H9 (cell line): ENCODE data around the gene SEMA3F. TPM values are rescaled to one million over a fixed set of nuclear protein-coding genes. Genes with fewer than 3 reads are reported as not detected.

ENCODE experiments used
- DNase-seq: peaks from one replicate; pipeline ENCODE4 v3.0.0-alpha.2; 2017
- H2AFZ ChIP-seq: one replicate; pipeline ENCODE4 v1.6.1; 2013; ENCODE audit warnings: mild to moderate bottlenecking, low read length, control low read depth, moderate library complexity
- H2AK5ac ChIP-seq: 2 replicates; pipeline ENCODE4 v1.6.1; 2013; ENCODE audit warnings: low read length, control low read depth, mixed read lengths; ENCODE audit not compliant: insufficient read length
- H2BK120ac ChIP-seq: one replicate; pipeline ENCODE4 v1.6.1; 2013; ENCODE audit warnings: low read depth, mild to moderate bottlenecking, low read length, control low read depth, inconsistent platforms; ENCODE audit not compliant: poor library complexity, severe bottlenecking
- H2BK12ac ChIP-seq: 2 replicates; pipeline ENCODE4 v1.6.1; 2013; ENCODE audit warnings: low read length, control low read depth, mixed read lengths, low read depth; ENCODE audit not compliant: insufficient read length
- H2BK15ac ChIP-seq: 2 replicates; pipeline ENCODE4 v1.6.1; 2013; ENCODE audit warnings: low read depth, low read length, control low read depth
- H2BK20ac ChIP-seq: one replicate; pipeline ENCODE4 v1.6.1; 2013; ENCODE audit warnings: low read depth, mild to moderate bottlenecking, low read length, control low read depth, inconsistent platforms; ENCODE audit not compliant: poor library complexity, severe bottlenecking
- H2BK5ac ChIP-seq: 2 replicates; pipeline ENCODE4 v1.6.1; 2013; ENCODE audit warnings: low read length, control low read depth, mixed read lengths; ENCODE audit not compliant: insufficient read length
- H3K14ac ChIP-seq: 2 replicates; pipeline ENCODE4 v1.6.1; 2013; ENCODE audit warnings: low read length, control low read depth; ENCODE audit not compliant: insufficient read depth
- H3K18ac ChIP-seq: 2 replicates; pipeline ENCODE4 v1.6.1; 2013; ENCODE audit warnings: low read depth, mild to moderate bottlenecking, mixed read lengths, low read length, control low read depth; ENCODE audit not compliant: insufficient read length
- H3K23ac ChIP-seq: 2 replicates; pipeline ENCODE4 v1.6.1; 2013; ENCODE audit warnings: low read length, control low read depth, mixed read lengths, low read depth; ENCODE audit not compliant: insufficient read length
- H3K23me2 ChIP-seq: 2 replicates; pipeline ENCODE4 v1.6.1; 2013; ENCODE audit warnings: low read depth, mild to moderate bottlenecking, mixed read lengths, low read length, control low read depth; ENCODE audit not compliant: insufficient read length, poor library complexity, severe bottlenecking
- H3K27ac ChIP-seq: 2 replicates; pipeline ENCODE4 v1.5.1; 2013; ENCODE audit warnings: low read length, control low read depth, mixed read lengths, low read depth; ENCODE audit not compliant: insufficient read length
- H3K27me3 ChIP-seq: 2 replicates; pipeline ENCODE4 v1.6.1; 2013; ENCODE audit warnings: low read length, control low read depth, inconsistent platforms; ENCODE audit not compliant: insufficient read depth
- H3K4ac ChIP-seq: 2 replicates; pipeline ENCODE4 v1.6.1; 2013; ENCODE audit warnings: low read depth, mild to moderate bottlenecking, control low read depth, inconsistent platforms, low read length, moderate library complexity
- H3K4me1 ChIP-seq: 2 replicates; pipeline ENCODE4 v1.6.1; 2013; ENCODE audit warnings: low read length, control low read depth, inconsistent platforms; ENCODE audit not compliant: insufficient read depth
- H3K4me2 ChIP-seq: 2 replicates; pipeline ENCODE4 v1.6.1; 2013; ENCODE audit warnings: low read length, control low read depth, mixed read lengths; ENCODE audit not compliant: insufficient read length, insufficient read depth
- H3K56ac ChIP-seq: 2 replicates; pipeline ENCODE4 v1.6.1; 2013; ENCODE audit warnings: low read depth, mild to moderate bottlenecking, mixed read lengths, low read length, control low read depth; ENCODE audit not compliant: insufficient read length
- H3K79me1 ChIP-seq: 2 replicates; pipeline ENCODE4 v1.6.1; 2013; ENCODE audit warnings: low read depth, mild to moderate bottlenecking, moderate library complexity, low read length, control low read depth, inconsistent platforms; ENCODE audit not compliant: insufficient read depth, poor library complexity, severe bottlenecking
- H3K79me2 ChIP-seq: 2 replicates; pipeline ENCODE4 v1.6.1; 2013; ENCODE audit warnings: low read length, control low read depth, inconsistent platforms; ENCODE audit not compliant: insufficient read depth
- H3K9ac ChIP-seq: 2 replicates; pipeline ENCODE4 v1.6.1; 2013; ENCODE audit warnings: low read length, control low read depth, mixed read lengths; ENCODE audit not compliant: insufficient read length; ENCODE audit errors: extremely low read depth
- H3K9me3 ChIP-seq: one replicate; pipeline ENCODE4 v1.6.1; 2013; ENCODE audit warnings: low read depth, low read length, inconsistent platforms; ENCODE audit not compliant: control insufficient read depth
- H3T11ph ChIP-seq: one replicate; pipeline ENCODE4 v1.6.1; 2013; ENCODE audit warnings: mild to moderate bottlenecking, low read length, control low read depth, inconsistent platforms
- H4K20me1 ChIP-seq: one replicate; pipeline ENCODE4 v1.6.1; 2013; ENCODE audit not compliant: control insufficient read depth, insufficient read length, insufficient read depth
- H4K5ac ChIP-seq: 2 replicates; pipeline ENCODE4 v1.6.1; 2013; ENCODE audit warnings: low read depth, mild to moderate bottlenecking, mixed read lengths, low read length, control low read depth; ENCODE audit not compliant: insufficient read length
- H4K8ac ChIP-seq: replicated peaks from 2 replicates; pipeline ENCODE4 v1.6.1; 2013; ENCODE audit warnings: low read length, control low read depth, mixed read lengths, low read depth; ENCODE audit not compliant: insufficient read length
- H4K91ac ChIP-seq: 2 replicates; pipeline ENCODE4 v1.6.1; 2013; ENCODE audit warnings: low read depth, mild to moderate bottlenecking, moderate library complexity, mixed read lengths, low read length, control low read depth; ENCODE audit not compliant: insufficient read length
- H3K27ac Mint-ChIP-seq, 3 experiments: 2 replicates in 2 of 3; 3 replicates in 1 of 3; pipeline ENCODE4 v1.8.0; 2020 to 2021; ENCODE audit warnings: mixed read lengths in 3 of 3, mild to moderate bottlenecking in 1 of 3, moderate library complexity in 1 of 3
- H3K27me3 Mint-ChIP-seq: 2 replicates; pipeline ENCODE4 v1.8.0; 2021; ENCODE audit warnings: low read depth, mild to moderate bottlenecking, moderate library complexity, mixed read lengths
- H3K36me3 Mint-ChIP-seq, 3 experiments: 2 replicates in 2 of 3; 3 replicates in 1 of 3; pipeline ENCODE4 v1.8.0; 2020 to 2021; ENCODE audit warnings: low read depth in 3 of 3, mixed read lengths in 3 of 3; ENCODE audit not compliant: insufficient read depth in 1 of 3
- H3K4me1 Mint-ChIP-seq, 2 experiments: 2 replicates each; pipeline ENCODE4 v1.8.0; 2020; ENCODE audit warnings: mixed read lengths in 2 of 2
- H3K4me3 Mint-ChIP-seq, 2 experiments: 2 replicates in 1 of 2; 3 replicates in 1 of 2; pipeline ENCODE4 v1.8.0; 2020 to 2021; ENCODE audit warnings: mild to moderate bottlenecking in 2 of 2, mixed read lengths in 2 of 2, moderate library complexity in 1 of 2
- H3K9me3 Mint-ChIP-seq, 2 experiments: 2 replicates in 1 of 2; 3 replicates in 1 of 2; pipeline ENCODE4 v1.8.0; 2020; ENCODE audit warnings: mild to moderate bottlenecking in 2 of 2, mixed read lengths in 2 of 2, moderate library complexity in 1 of 2
- CTCF ChIP-seq: fragments of 200-600 bp; sonication (generic); conservative IDR thresholded peaks from 3 replicates; pipeline ENCODE4 v1.8.0; 2021; ENCODE audit warnings: antibody characterized with exemption, mild to moderate bottlenecking
- WGBS: extraction: QIAGEN DNeasy Blood & Tissue Kit; methylation state at CpG from one replicate; pipeline ENCODE4 v1.1.7; 2013; ENCODE audit warnings: missing lambda C conversion rate, low lambda C conversion rate, mixed read lengths; ENCODE audit not compliant: insufficient read length; ENCODE audit errors: extremely low coverage; 5-methylcytosine and 5-hydroxymethylcytosine counted together
- total RNA-seq: library from RNA; stranded (reverse); gene quantifications from 2 replicates; pipeline ENCODE4 v1.2.1, GENCODE V29; 2021

The SEMA3F gene
- total RNA-seq, 1 experiment from 2014 or later, result 14.3 TPM

GRCh38 chr3:50174947-50175524, 19.9 kb downstream of the SEMA3F start:
- no peaks in the 10 kb centered on the region for H3K79me1 ChIP-seq
- H3K4me3 Mint-ChIP-seq, result no peak overlapping the region
- no peak overlapping the region for H3K14ac ChIP-seq
- H4K20me1 ChIP-seq, result no peaks in the 10 kb centered on the region
- no peak overlapping the region for H3K56ac ChIP-seq
- no peak overlapping the region for H2BK5ac ChIP-seq
- no peaks in the 10 kb centered on the region for H3K79me2 ChIP-seq
- H3K4me2 ChIP-seq, result no peak overlapping the region
- no peak overlapping the region for H4K91ac ChIP-seq
- H3K4me1 ChIP-seq, result no peaks in the 10 kb centered on the region
- H2BK15ac ChIP-seq, result no peak overlapping the region
- no peak overlapping the region for H3K23ac ChIP-seq
- no peaks in the 10 kb centered on the region for H3K9me3 ChIP-seq
- no peak overlapping the region for H2AK5ac ChIP-seq
- H3K27ac Mint-ChIP-seq, result no peak overlapping the region
- no peaks in the 10 kb centered on the region for H3K27me3 ChIP-seq
- no peak overlapping the region for H3K18ac ChIP-seq
- H3K4ac ChIP-seq, result no peak overlapping the region
- no peak; the same call in 2 of the 3 replicates for TF ChIP-seq CTCF
- WGBS, result no CpG with 5 or more reads among the region's 17 CpGs
- peaks cover 13 to 45% (median 22%) of the 10 kb centered on the region in 3 experiments; a peak in 6 of 7 replicates for H3K36me3 Mint-ChIP-seq
- no peak overlapping the region for H2BK12ac ChIP-seq
- H4K5ac ChIP-seq, result no peak overlapping the region
- H3T11ph ChIP-seq, result no peak overlapping the region
- H3K9ac ChIP-seq, result no peak overlapping the region
- peaks cover 7 to 11% of the 10 kb centered on the region in 2 experiments for H3K4me1 Mint-ChIP-seq
- no peaks in the 10 kb centered on the region for H3K9me3 Mint-ChIP-seq
- no peak overlapping the region for H2BK120ac ChIP-seq
- H2BK20ac ChIP-seq, result no peak overlapping the region
- no peaks in the 10 kb centered on the region for H3K27me3 Mint-ChIP-seq
- no peak overlapping the region for H2AFZ ChIP-seq
- no peaks in the 10 kb centered on the region for H3K23me2 ChIP-seq
- H4K8ac ChIP-seq, result no peak overlapping the region
- H3K27ac ChIP-seq, result no peak overlapping the region
- no peak for DNase-seq
